Spleen (tissue), 13 donors: ENCODE data around the gene TRABD. TPM values are rescaled to one million over a fixed set of nuclear protein-coding genes. Genes with fewer than 3 reads are reported as not detected.
A peak's percentile ranks its signal among the peaks of the same experiment; 100 is the strongest.
"Not testable (repeated sequence)": the region's sequence is repeated elsewhere in the genome, so short reads cannot be mapped to it uniquely, and the experiment has no call there.

Experiments
- DNase-seq: peaks from one replicate; pipeline ENCODE4 v3.0.0-alpha.2; 2020
- H3K27ac ChIP-seq, 8 donors: fragments of 200-600 bp; sonication (generic) in 7 of 8; 1 replicate in 4 of 8; 2 replicates in 4 of 8; pipeline versions ENCODE4 v1.5.0 to v1.8.0; 2016 to 2021; ENCODE audit warnings: inconsistent platforms in 4 of 8, mild to moderate bottlenecking in 4 of 8, moderate library complexity in 1 of 8
- H3K27me3 ChIP-seq, 7 donors: fragments of 200-600 bp; sonication (generic) in 6 of 7; replicated peaks in 1 of 7; 1 replicate in 4 of 7; 2 replicates in 3 of 7; pipeline versions ENCODE4 v1.5.0 to v1.8.0; 2016 to 2021; ENCODE audit warnings: inconsistent platforms in 3 of 7, mild to moderate bottlenecking in 1 of 7
- H3K36me3 ChIP-seq, 6 donors: fragments of 200-600 bp; sonication (generic) in 5 of 6; 1 replicate in 4 of 6; 2 replicates in 2 of 6; pipeline versions ENCODE4 v1.5.0 to v1.8.0; 2016 to 2021; ENCODE audit warnings: inconsistent platforms in 2 of 6
- H3K4me1 ChIP-seq, 6 donors: fragments of 200-600 bp; sonication (generic) in 5 of 6; 1 replicate in 3 of 6; 2 replicates in 3 of 6; pipeline versions ENCODE4 v1.5.0 to v1.8.0; 2016 to 2021; ENCODE audit warnings: inconsistent platforms in 3 of 6
- H3K4me3 ChIP-seq, 8 donors: fragments of 200-600 bp; sonication (generic) in 7 of 8; 1 replicate in 4 of 8; 2 replicates in 4 of 8; pipeline versions ENCODE4 v1.5.0 to v1.8.0; 2016 to 2021; ENCODE audit warnings: inconsistent platforms in 4 of 8, mild to moderate bottlenecking in 4 of 8, moderate library complexity in 2 of 8
- H3K9me3 ChIP-seq, 8 donors: fragments of 200-600 bp; sonication (generic) in 7 of 8; 1 replicate in 4 of 8; 2 replicates in 4 of 8; pipeline versions ENCODE4 v1.5.0 to v1.8.0; 2016 to 2021; ENCODE audit warnings: inconsistent platforms in 4 of 8
- POLR2A ChIP-seq, 3 donors: fragments of 450-650 bp; IDR thresholded peaks; one replicate each; pipeline ENCODE4 v1.5.1; 2017; ENCODE audit warnings: antibody characterized with exemption in 3 of 3, mild to moderate bottlenecking in 1 of 3
- POLR2AphosphoS5 ChIP-seq, 3 donors: sonication (generic); formaldehyde crosslinking; IDR thresholded peaks; one replicate each; pipeline ENCODE4 v1.5.1; 2017; ENCODE audit warnings: antibody characterized with exemption in 3 of 3
- WGBS, 5 donors: extraction: QIAGEN DNeasy Blood & Tissue Kit in 3 of 5; methylation state at CpG; one replicate each; pipeline versions ENCODE4 v1.1.5 to v1.1.7; 2013 to 2018; 5-methylcytosine and 5-hydroxymethylcytosine counted together
- intact Hi-C: fragments of 100-400 bp; cut with DNase I; formaldehyde crosslinking; loops from one replicate; pipeline ENCODE4 v1.15.0; 2023; ENCODE audit warnings: low total_unique reads
- long read RNA-seq, 2 donors: transcript quantifications; one replicate each; lab custom pipeline, GENCODE V29; 2026
- polyA plus RNA-seq, 3 donors: library from polyadenylated mRNA; stranded (reverse); fragments of 200-250 nt; gene quantifications; one replicate each; pipeline ENCODE4 v1.2.1, GENCODE V29; 2013
- total RNA-seq, 7 donors: library from RNA; depleted of rRNA in 3 of 7; stranded (reverse); fragments of >200 nt in 3 of 7; fragmentation: NEBNext Ultra II Directional in 4 of 7; extraction: Animal tissue kit (Norgen Biotek cat#: 25700) in 4 of 7; gene quantifications; one replicate each; pipeline versions ENCODE4 v1.1.0 to v1.2.1, GENCODE V29; 2016 to 2021
- TF ChIP-seq, protein P1 (sequence below), 11 experiments: fragments of 200-600 bp in 7 of 11; fragments of 450-650 bp in 4 of 11; sonication (generic) in 4 of 11; IDR thresholded peaks in 8 of 11; conservative IDR thresholded peaks in 3 of 11; 1 replicate in 7 of 11; 2 replicates in 4 of 11; pipeline versions ENCODE4 v1.4.0 to v1.8.0; 2016 to 2021; ENCODE audit warnings: antibody characterized with exemption in 11 of 11, inconsistent platforms in 4 of 11, mild to moderate bottlenecking in 1 of 11
- donor health status: healthy with polysubstance abuse.
- donor health status: DM: no; HTN: no; CAD: no; lungs with moderate emphysema.
- donor health status: DM: no; HTN: no; CAD: no.
- donor health status: Bipolar disorder and iron deficiency.
- donor health status: healthy.
- donor health status: DM: no; HTN: no; CAD: no.
- donor health status: DM: yes; HTN: yes; CAD: no.

The TRABD gene, protein sequence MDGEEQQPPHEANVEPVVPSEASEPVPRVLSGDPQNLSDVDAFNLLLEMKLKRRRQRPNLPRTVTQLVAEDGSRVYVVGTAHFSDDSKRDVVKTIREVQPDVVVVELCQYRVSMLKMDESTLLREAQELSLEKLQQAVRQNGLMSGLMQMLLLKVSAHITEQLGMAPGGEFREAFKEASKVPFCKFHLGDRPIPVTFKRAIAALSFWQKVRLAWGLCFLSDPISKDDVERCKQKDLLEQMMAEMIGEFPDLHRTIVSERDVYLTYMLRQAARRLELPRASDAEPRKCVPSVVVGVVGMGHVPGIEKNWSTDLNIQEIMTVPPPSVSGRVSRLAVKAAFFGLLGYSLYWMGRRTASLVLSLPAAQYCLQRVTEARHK
- total RNA-seq (10 to 100 TPM; 49.8 to 66.5 (median 57.7) TPM), polyA plus RNA-seq (10 to 100 TPM; 43.3 to 85.8 (median 77.9) TPM)
- long read RNA-seq, donor 1, partial matches to known transcripts = 0 of 8 reads
- long read RNA-seq, donor 1, other reads (novel, unspliced or antisense) = 0 of 8 reads
- long read RNA-seq, donor 2, partial matches to known transcripts = 0 of 6 reads
- long read RNA-seq, donor 2, other reads (novel, unspliced or antisense) = 0 of 6 reads

DNA sequence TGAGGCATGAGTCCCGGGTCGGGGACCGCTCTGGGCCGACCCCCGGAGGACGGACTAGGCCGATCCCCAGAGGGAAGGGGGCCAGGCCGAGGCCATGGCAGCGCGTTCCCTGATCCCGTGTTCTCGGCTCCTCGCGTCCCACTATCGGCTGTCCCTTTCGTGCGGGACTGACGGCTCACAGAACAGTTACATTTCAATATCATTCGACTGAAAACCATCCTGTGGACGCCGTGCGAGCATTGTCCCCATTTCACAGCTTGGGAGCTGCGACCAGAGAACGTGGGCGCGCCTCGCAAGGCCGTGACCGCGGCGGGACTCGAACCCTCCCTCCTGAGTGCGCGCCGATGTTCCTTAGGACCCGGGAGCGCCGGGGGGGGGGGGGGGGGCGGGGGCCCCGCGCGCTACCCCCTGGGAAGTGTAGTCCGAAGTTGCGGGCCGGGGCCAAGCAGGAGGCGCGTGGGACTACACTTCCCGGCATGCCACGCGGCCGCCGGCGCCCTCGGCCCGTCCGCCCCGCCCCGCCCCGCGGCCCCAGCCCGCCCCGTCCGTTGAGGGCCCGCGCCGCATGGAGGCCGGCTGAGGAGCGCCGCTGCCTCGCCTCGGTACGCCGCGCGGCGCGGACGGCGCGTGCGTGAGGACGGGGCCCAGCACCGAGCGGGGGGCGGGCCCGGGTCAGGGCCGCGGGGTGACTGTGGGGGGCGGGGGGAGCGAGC is at the start of gene TRABD:
TRABD (plus strand) TSS at position 539 of the 713 bp plus-strand sequence. CDS start 7,148 bp downstream, outside the sequence.
- TF ChIP-seq, protein P1, sequence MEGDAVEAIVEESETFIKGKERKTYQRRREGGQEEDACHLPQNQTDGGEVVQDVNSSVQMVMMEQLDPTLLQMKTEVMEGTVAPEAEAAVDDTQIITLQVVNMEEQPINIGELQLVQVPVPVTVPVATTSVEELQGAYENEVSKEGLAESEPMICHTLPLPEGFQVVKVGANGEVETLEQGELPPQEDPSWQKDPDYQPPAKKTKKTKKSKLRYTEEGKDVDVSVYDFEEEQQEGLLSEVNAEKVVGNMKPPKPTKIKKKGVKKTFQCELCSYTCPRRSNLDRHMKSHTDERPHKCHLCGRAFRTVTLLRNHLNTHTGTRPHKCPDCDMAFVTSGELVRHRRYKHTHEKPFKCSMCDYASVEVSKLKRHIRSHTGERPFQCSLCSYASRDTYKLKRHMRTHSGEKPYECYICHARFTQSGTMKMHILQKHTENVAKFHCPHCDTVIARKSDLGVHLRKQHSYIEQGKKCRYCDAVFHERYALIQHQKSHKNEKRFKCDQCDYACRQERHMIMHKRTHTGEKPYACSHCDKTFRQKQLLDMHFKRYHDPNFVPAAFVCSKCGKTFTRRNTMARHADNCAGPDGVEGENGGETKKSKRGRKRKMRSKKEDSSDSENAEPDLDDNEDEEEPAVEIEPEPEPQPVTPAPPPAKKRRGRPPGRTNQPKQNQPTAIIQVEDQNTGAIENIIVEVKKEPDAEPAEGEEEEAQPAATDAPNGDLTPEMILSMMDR (IDR thresholded peaks at IDR 0.05 in 8 of 11, conservative IDR thresholded peaks at IDR 0.05 in 3 of 11) = no peak
- TF ChIP-seq POLR2A (IDR thresholded peaks at IDR 0.05) (no peak), POLR2AphosphoS5 (IDR thresholded peaks at IDR 0.05) (peak; percentile 26 to 67 (median 34))
- H3K4me1 ChIP-seq = peaks cover 39 to 72% (median 65%) of the 10 kb centered on the region in 6 donors
- H3K9me3 ChIP-seq = no peaks in the 10 kb centered on the region
- peak within 1 kb of the TSS; percentile 43 to 87 (median 58) for H3K4me3 ChIP-seq
- WGBS, 5 donors = 0 to 3% (median 1%) methylated on average over 7 to 90 of the region's 90 CpGs
- peaks cover 0 to 17% (median 0%) of the 10 kb centered on the region in 7 donors for H3K27me3 ChIP-seq
- H3K36me3 ChIP-seq = no peaks in the 10 kb centered on the region
- intact Hi-C loops = no loop called here
- peak within 1 kb of the TSS; percentile 39 to 99 (median 85) for H3K27ac ChIP-seq
- peak; percentile 96 for DNase-seq

DNA sequence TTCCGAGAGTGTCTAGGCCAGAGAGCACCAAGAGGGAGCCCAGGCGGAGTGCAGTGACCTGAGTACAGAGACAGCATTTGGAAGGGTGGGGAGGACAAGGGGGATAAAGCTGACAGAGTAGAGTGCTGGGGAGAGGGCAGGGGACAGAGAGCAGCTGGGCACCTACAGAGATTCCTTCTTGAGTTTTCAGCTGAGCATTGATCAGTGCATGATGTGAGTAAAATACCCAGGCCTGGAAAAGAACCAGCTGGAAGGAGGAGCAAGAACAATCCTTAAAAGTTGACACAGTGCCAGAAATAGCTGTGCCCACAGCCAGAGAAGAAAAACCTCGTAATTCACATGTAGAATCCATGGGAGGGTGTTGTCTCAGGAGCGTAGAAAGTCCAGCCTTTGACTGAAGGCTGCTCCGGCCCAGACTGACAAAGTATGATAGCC is 49.1 kb upstream of the TRABD start:
- no peak for DNase-seq
- WGBS, 5 donors = 72 to 82% (median 78%) methylated on average over 5 of the region's 5 CpGs
- H3K4me3 ChIP-seq = no peak overlapping the region
- intact Hi-C loops = no loop called here
- H3K27me3 ChIP-seq = peaks cover 0 to 8% (median 0%) of the 10 kb centered on the region in 7 donors
- TF ChIP-seq, protein P1 (IDR thresholded peaks at IDR 0.05 in 8 of 11, conservative IDR thresholded peaks at IDR 0.05 in 3 of 11) = no peak
- TF ChIP-seq POLR2AphosphoS5 (IDR thresholded peaks at IDR 0.05) (no peak), POLR2A (IDR thresholded peaks at IDR 0.05) (no peak)
- H3K9me3 ChIP-seq = no peaks in the 10 kb centered on the region
- H3K27ac ChIP-seq = no peak overlapping the region
- H3K36me3 ChIP-seq = no peaks in the 10 kb centered on the region
- no peaks in the 10 kb centered on the region for H3K4me1 ChIP-seq

DNA sequence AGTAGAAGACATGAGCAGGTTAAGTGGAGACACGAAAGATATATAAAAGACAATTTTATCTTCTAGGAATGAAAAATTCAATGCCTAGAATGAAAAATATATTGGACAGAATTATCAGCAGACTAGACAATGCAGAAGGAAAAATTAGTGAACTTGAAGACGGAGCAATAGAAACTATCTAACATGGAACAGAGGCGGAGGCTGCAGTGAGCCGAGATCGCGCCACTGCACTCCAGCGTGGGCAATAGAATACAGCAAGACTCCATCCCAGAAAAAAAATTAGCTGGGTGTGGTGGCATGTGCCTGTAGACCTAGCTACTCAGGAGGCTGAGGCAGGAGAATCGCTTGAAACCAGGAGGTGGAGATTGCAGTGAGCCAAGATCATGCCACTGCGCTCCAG is 48.4 kb upstream of the TRABD start:
- H3K27ac ChIP-seq, DNase-seq, H3K36me3 ChIP-seq, H3K9me3 ChIP-seq, H3K4me1 ChIP-seq, H3K4me3 ChIP-seq, intact Hi-C loops: not testable (repeated sequence)
- WGBS, 5 donors = 92 to 97% (median 96%) methylated on average over 9 of the region's 9 CpGs
- H3K27me3 ChIP-seq = peaks cover 0 to 12% (median 0%) of the 10 kb centered on the region in 7 donors

DNA sequence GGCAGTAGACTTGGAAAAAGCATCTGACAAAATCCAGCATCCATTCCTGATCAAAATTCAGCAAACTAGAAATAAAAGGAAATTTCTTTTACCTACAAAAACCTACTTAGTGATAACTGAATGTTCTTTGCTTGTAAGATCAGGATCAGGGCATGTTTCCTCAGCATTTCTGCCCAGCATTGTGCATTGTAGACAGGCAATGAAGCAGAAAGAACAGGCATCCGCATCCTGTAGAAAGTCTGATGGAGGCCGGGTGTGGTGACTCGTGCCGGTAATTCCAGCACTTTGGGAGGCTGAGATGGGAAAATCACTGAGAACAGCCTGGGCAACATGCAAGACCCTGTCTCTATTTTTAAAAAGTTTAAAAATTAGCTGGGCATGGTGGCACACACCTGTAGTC is 47.7 kb upstream of the TRABD start:
- no peak overlapping the region for H3K4me3 ChIP-seq
- no peak for DNase-seq
- TF ChIP-seq, protein P1 (IDR thresholded peaks at IDR 0.05 in 8 of 11, conservative IDR thresholded peaks at IDR 0.05 in 3 of 11) = no peak
- TF ChIP-seq POLR2AphosphoS5 (IDR thresholded peaks at IDR 0.05) (no peak), POLR2A (IDR thresholded peaks at IDR 0.05) (no peak)
- H3K27me3 ChIP-seq = peaks cover 0 to 15% (median 0%) of the 10 kb centered on the region in 7 donors
- intact Hi-C loops = no loop called here
- peaks cover 0 to under 1% (median 0%) of the 10 kb centered on the region in 6 donors for H3K4me1 ChIP-seq
- WGBS, 5 donors = 83 to 96% (median 94%) methylated on average over 4 of the region's 4 CpGs
- H3K9me3 ChIP-seq = no peaks in the 10 kb centered on the region
- no peak overlapping the region for H3K27ac ChIP-seq
- H3K36me3 ChIP-seq = no peaks in the 10 kb centered on the region
